K562 (cell line): ENCODE results near the gene NBDY. TPM values are rescaled to one million over a fixed set of nuclear protein-coding genes. Genes with fewer than 3 reads are reported as not detected.

Experiments used
- ATAC-seq: fragments of 200-7000 bp; cut with Tn5 transposase; 3 replicates; pipeline ENCODE4 v1.9.1; 2020; ENCODE audit warnings: moderate library complexity
- BruUV-seq: library from RNA; stranded (reverse); fragments of 400-500 nt; replicated peaks from 2 replicates; lab custom pipeline; 2021; lab: Mats Ljungman, UMichigan
- CTCF ChIA-PET: fragments of 300-600 bp; formaldehyde crosslinking; extraction: SDS; loops from one replicate; lab custom pipeline; 2021; ENCODE audit warnings: low intra/inter-chr PET ratio; lab: Yijun Ruan, JAX
- POLR2A ChIA-PET: fragments of 300-600, 350-650 bp; sonication (Branson Sonifier 250); formaldehyde crosslinking; extraction: SDS; loops from one replicate; lab custom pipeline; 2021; ENCODE audit warnings: antibody characterized with exemption, inconsistent platforms; lab: Yijun Ruan, JAX
- DNase-seq, 4 experiments: peaks; one replicate each; pipeline versions ENCODE4 v3.0.0 to v3.0.0-alpha.2; 2011 to 2018; ENCODE audit warnings: low spot score in 3 of 4, mixed read lengths in 3 of 4; ENCODE audit errors: extremely low read depth in 1 of 4
- FAIRE-seq: peaks from 2 replicates; lab custom pipeline; 2011; peaks lifted over from hg19 to GRCh38; lab: Jason Lieb, UNC
- H2AFZ ChIP-seq: 2 replicates; pipeline ENCODE4 v1.6.0; 2011; ENCODE audit warnings: low read depth, low read length, control low read depth, inconsistent platforms
- H3K27ac ChIP-seq: fragments of 200-600 bp; 3 replicates; pipeline ENCODE4 v1.8.0; 2011; ENCODE audit warnings: low read depth, mild to moderate bottlenecking, control low read depth, inconsistent platforms, low read length, moderate library complexity, mixed read lengths; ENCODE audit errors: extremely low read depth
- H3K27me3 ChIP-seq, 2 experiments: fragments of 300-600 bp in 1 of 2; 2 replicates in 1 of 2; 3 replicates in 1 of 2; pipeline versions ENCODE4 v1.6.0 to v1.8.0; 2011; ENCODE audit warnings: inconsistent platforms in 2 of 2, low read length in 2 of 2, mild to moderate bottlenecking in 1 of 2, mixed read lengths in 1 of 2, moderate library complexity in 1 of 2; ENCODE audit not compliant: control insufficient read depth in 2 of 2, insufficient read depth in 2 of 2
- H3K36me3 ChIP-seq: fragments of 300-600 bp; 3 replicates; pipeline ENCODE4 v1.8.0; 2011; ENCODE audit warnings: mild to moderate bottlenecking, low read length, inconsistent platforms; ENCODE audit not compliant: control insufficient read depth, insufficient read depth
- H3K4me1 ChIP-seq, 2 experiments: fragments of 200-600 bp in 1 of 2; replicated peaks in 1 of 2; 2 replicates in 1 of 2; 3 replicates in 1 of 2; pipeline versions ENCODE4 v1.5.1 to v1.8.0; 2011; ENCODE audit warnings: inconsistent platforms in 2 of 2, low read length in 2 of 2, mild to moderate bottlenecking in 1 of 2, mixed read lengths in 1 of 2, moderate library complexity in 1 of 2; ENCODE audit not compliant: control insufficient read depth in 2 of 2, insufficient read depth in 2 of 2
- H3K4me2 ChIP-seq: 2 replicates; pipeline ENCODE4 v1.6.1; 2011; ENCODE audit warnings: low read length, control low read depth, inconsistent platforms, mixed read lengths; ENCODE audit not compliant: insufficient read depth
- H3K4me3 ChIP-seq: fragments of 200-600 bp; sonication (generic), shearing (Covaris generic); 2 replicates; pipeline ENCODE4 v1.5.1; 2016; ENCODE audit warnings: control low read depth, inconsistent platforms
- H3K79me2 ChIP-seq: fragments of 200-600 bp; 3 replicates; pipeline ENCODE4 v1.8.0; 2011; ENCODE audit warnings: low read length, inconsistent platforms; ENCODE audit not compliant: control insufficient read depth, insufficient read depth
- H3K9ac ChIP-seq, 2 experiments: 2 replicates each; pipeline versions ENCODE4 v1.6.0 to v1.6.1; 2011; ENCODE audit warnings: low read depth in 2 of 2, low read length in 2 of 2, control low read depth in 1 of 2, inconsistent platforms in 1 of 2, mild to moderate bottlenecking in 1 of 2, mixed read lengths in 1 of 2; ENCODE audit not compliant: insufficient read depth in 1 of 2
- H3K9me1 ChIP-seq: one replicate; pipeline ENCODE4 v1.6.0; 2011; ENCODE audit warnings: inconsistent platforms, mild to moderate bottlenecking, low read length, moderate library complexity; ENCODE audit not compliant: control insufficient read depth, insufficient read depth
- H3K9me3 ChIP-seq: replicated peaks from 2 replicates; pipeline ENCODE4 v1.5.1; 2011; ENCODE audit warnings: low read depth, low read length, inconsistent platforms; ENCODE audit not compliant: control insufficient read depth, insufficient read depth
- H4K20me1 ChIP-seq: replicated peaks from 2 replicates; pipeline ENCODE4 v1.6.1; 2011; ENCODE audit warnings: low read length, inconsistent platforms, mixed read lengths; ENCODE audit not compliant: control insufficient read depth, insufficient read depth
- MAFF ChIP-seq: IDR thresholded peaks from 2 replicates; pipeline ENCODE4 v1.6.1; 2012; ENCODE audit warnings: low read length, improper control_type of control experiment
- MNT ChIP-seq, 2 experiments: fragments of 450-650 bp; conservative IDR thresholded peaks; 2 replicates each; pipeline ENCODE4 v1.6.1; 2017; ENCODE audit warnings: mild to moderate bottlenecking in 2 of 2, moderate library complexity in 2 of 2
- MTA3 ChIP-seq: fragments of 450-650 bp; formaldehyde crosslinking; IDR thresholded peaks from 2 replicates; pipeline ENCODE4 v1.6.1; 2017; ENCODE audit warnings: mild to moderate bottlenecking, borderline replicate concordance
- NFE2L1 ChIP-seq: fragments of 450-650 bp; IDR thresholded peaks from 2 replicates; pipeline ENCODE4 v1.6.1; 2016; ENCODE audit warnings: missing genetic modification characterization, low read depth, mild to moderate bottlenecking, missing compliant biosample characterization, moderate library complexity, borderline replicate concordance
- NR2C1 ChIP-seq, 2 experiments: fragments of 450-650 bp; IDR thresholded peaks; 2 replicates each; pipeline ENCODE4 v1.6.1; 2017; ENCODE audit warnings: mild to moderate bottlenecking in 2 of 2, antibody characterized with exemption in 1 of 2, inconsistent platforms in 1 of 2, missing compliant biosample characterization in 1 of 2, missing genetic modification characterization in 1 of 2
- WGBS: fragments of 100-300 bp; shearing (Covaris generic); methylation state at CpG from one replicate; pipeline ENCODE4 v1.1.6; 2016; ENCODE audit warnings: low coverage, mixed read lengths; ENCODE audit not compliant: insufficient coverage; ENCODE audit errors: missing lambda C conversion rate; 5-methylcytosine and 5-hydroxymethylcytosine counted together
- in situ Hi-C: fragments of 300-500 bp; cut with MboI; formaldehyde crosslinking; loops from 4 replicates; pipeline ENCODE4 v1.15.0; 2018; ENCODE audit warnings: inconsistent platforms, mixed read lengths
- intact Hi-C: fragments of 100-400 bp; cut with micrococcal nuclease; formaldehyde crosslinking; loops from 2 replicates; pipeline ENCODE4 v1.14.2; 2022
- polyA plus RNA-seq, 8 experiments: library from polyadenylated mRNA; depleted of rRNA in 4 of 8; stranded (reverse) in 5 of 8; unstranded in 3 of 8; fragments of >200 nt; fragmentation: Nextera tagmentation in 2 of 8; fragmentation: Illumina TruSeq in 1 of 8; extraction: Ambion mirVana in 2 of 8; extraction: Trizol in 1 of 8; gene quantifications; 2 replicates each; pipeline versions ENCODE4 v1.2.1 to v1.2.3, GENCODE V29; 2011 to 2014; ENCODE audit warnings: inconsistent platforms in 1 of 8, missing spikeins in 1 of 8
- total RNA-seq, 7 experiments: library from RNA; depleted of rRNA in 6 of 7; stranded (reverse); fragments of >200 nt in 6 of 7; fragmentation: Illumina TruSeq in 2 of 7; extraction: Trizol in 2 of 7; gene quantifications; 2 replicates each; pipeline versions ENCODE4 v1.2.1 to v1.2.3, GENCODE V29; 2011 to 2021; ENCODE audit warnings: low replicate concordance in 1 of 7

The NBDY gene
- total and polyA plus RNA-seq, 9 of the 15 experiments (the other 6 are each of a cell fraction or from before 2014, with no cell fraction given) = 1.00 to 24.7 (median 7.0) TPM

DNA sequence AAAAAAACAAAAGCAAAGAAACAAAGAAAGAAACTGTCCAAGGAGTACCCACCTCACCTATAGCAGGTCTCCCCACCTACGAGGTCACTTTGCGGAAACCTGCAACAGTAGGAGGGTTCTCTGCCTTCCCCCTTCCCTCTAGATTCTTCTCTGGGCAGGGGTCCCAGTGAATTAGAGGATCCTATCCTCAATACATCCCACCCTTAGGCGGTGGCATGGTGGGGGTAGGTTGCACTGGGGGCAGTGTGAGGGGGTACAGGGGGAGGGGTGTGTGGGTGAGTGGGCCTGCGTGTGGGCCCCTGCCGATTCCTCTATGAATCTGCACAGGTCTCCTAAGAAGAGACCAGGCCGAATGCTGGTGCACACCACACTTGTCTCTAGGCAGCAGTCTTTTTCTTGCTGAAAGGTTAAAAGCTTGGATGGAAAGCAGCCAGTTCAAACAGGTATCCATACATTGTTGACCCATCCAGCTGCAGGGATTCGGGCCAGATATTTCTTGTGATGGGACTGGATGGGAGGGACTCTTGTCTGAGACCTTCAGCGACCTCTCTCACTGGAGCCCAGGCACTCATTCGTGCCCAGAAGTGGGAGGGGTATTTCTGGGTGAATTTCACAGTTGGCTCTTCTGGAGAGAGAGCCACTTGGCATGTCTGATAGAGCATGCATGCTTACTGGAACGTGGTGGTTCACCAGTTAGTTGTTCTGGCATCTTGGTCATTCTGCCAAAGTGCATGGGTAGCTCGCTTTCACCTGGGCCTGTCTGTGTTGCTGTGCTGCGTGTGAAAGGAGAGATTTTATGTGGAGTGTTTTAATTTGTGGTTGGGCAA is 65.6 kb downstream of the NBDY start:
- intact Hi-C loops = no loop called here

More for the DNA sequence above, 65.6 kb downstream of the NBDY start:
- no peak overlapping the region for H3K4me2 ChIP-seq
- H3K27ac ChIP-seq = no peak overlapping the region
- no peak overlapping the region for H3K9ac ChIP-seq
- in situ Hi-C loops = no loop called here
- no TSS peak for BruUV-seq
- POLR2A ChIA-PET = no interaction called here
- WGBS = 24% methylated on average over 5 of the region's 12 CpGs
- H3K4me3 ChIP-seq = no peak overlapping the region
- no peaks in the 10 kb centered on the region for H3K4me1 ChIP-seq
- no peaks in the 10 kb centered on the region for H3K79me2 ChIP-seq
- DNase-seq = no peak
- CTCF ChIA-PET = no interaction called here
- H3K36me3 ChIP-seq = no peaks in the 10 kb centered on the region
- ATAC-seq = no peak
- no peak for FAIRE-seq
- TF ChIP-seq MAFF = no peak
- TF ChIP-seq MNT (conservative IDR thresholded peaks at IDR 0.05) = no peak
- TF ChIP-seq NR2C1 (IDR thresholded peaks at IDR 0.05) = no peak
- TF ChIP-seq NR2C1 (tag; IDR thresholded peaks at IDR 0.05) = no peak
- no peak for TF ChIP-seq MTA3
- TF ChIP-seq NFE2L1 (tag) = no peak
- H3K27me3 ChIP-seq = no peaks in the 10 kb centered on the region
- no peaks in the 10 kb centered on the region for H3K9me1 ChIP-seq
- no peaks in the 10 kb centered on the region for H4K20me1 ChIP-seq
- no peak overlapping the region for H2AFZ ChIP-seq
- no peaks in the 10 kb centered on the region for H3K9me3 ChIP-seq
